HG03039 (cell line): ENCODE measurements around the gene CFAP206.
A peak's percentile ranks its signal among the peaks of the same experiment; 100 is the strongest.
"Not testable (repeated sequence)": the region's sequence is repeated elsewhere in the genome, so short reads cannot be mapped to it uniquely, and the experiment has no call there.

ENCODE experiments used
- ATAC-seq: cut with Tn5 transposase; IDR thresholded peaks from one replicate; pipeline ENCODE4 v1.9.1; 2021; ENCODE audit warnings: mild to moderate bottlenecking, moderate library complexity; ENCODE audit not compliant: unreplicated experiment

CFAP206 gene

GRCh38 chr6:87421576-87421975 is 13.8 kb downstream of the CFAP206 start:
- ATAC-seq: no peak

DNA sequence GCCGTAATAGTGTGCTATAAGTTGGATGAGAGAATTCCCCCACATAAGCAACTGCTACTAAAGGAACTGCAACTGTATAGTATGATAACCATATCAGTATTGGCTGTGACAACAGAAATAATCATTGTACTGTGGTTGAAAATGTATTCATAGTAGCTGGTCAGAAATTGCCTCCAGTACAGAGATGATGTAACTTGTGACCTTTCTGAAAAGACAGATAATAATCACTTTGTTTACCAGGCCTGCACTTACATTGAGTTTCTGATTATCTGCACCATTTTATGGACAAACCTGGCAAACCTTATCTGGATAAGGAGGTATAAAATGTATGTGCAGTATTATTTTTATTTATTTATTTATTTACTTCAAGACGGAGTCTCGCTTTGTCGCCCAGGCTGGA is 19.0 kb downstream of the CFAP206 start:
- no peak for ATAC-seq

- ATAC-seq: no peak
These were observed 22.7 kb downstream of the CFAP206 start for GRCh38 chr6:87430499-87430898.

- ATAC-seq: no peak
These were observed 23.5 kb downstream of the CFAP206 start for GRCh38 chr6:87431263-87431662.

DNA sequence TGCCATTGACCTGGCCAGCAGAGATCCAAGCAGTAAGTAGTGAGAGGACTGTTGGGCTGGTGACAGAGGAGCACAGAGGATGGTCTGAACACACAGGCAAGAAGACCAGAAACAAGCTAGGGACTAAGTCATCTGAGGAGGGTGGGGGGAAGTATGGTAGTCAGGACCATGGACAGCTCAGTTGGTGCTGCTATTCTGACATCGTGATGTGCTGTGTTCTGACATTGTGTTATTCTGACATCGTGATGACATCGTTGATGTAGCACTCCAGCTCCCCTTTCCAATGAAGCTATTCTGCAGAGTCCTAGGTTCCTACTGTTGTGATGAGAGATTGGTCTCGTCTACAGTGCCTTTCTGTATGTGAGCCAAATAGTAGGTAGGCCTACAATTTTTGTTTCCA is 28.7 kb downstream of the CFAP206 start:
- ATAC-seq: no peak

- no peak for ATAC-seq
These were observed 33.9 kb downstream of the CFAP206 start for GRCh38 chr6:87441711-87442110.

DNA sequence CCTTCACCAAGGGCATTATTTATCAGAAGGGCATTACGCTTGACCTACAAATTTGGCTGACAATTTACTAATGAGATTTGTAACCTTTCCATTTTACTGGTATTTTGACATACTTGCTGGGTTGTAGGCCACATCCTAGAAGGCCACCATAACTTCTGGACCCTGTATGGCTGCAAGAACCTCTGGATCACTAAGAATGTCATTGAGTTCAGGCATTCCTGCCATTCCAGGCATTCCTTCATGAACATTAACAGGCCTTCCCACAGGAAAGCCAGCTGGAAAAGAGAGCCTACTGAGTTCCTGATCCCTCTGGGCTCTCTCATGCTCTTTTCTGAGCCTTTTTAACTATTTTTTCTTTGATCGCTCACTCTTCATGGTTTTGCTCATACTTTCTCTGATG is 36.6 kb downstream of the CFAP206 start:
- no peak for ATAC-seq

GRCh38 chr6:87465051-87465450 is 57.3 kb downstream of the CFAP206 start:
- no peak for ATAC-seq

DNA sequence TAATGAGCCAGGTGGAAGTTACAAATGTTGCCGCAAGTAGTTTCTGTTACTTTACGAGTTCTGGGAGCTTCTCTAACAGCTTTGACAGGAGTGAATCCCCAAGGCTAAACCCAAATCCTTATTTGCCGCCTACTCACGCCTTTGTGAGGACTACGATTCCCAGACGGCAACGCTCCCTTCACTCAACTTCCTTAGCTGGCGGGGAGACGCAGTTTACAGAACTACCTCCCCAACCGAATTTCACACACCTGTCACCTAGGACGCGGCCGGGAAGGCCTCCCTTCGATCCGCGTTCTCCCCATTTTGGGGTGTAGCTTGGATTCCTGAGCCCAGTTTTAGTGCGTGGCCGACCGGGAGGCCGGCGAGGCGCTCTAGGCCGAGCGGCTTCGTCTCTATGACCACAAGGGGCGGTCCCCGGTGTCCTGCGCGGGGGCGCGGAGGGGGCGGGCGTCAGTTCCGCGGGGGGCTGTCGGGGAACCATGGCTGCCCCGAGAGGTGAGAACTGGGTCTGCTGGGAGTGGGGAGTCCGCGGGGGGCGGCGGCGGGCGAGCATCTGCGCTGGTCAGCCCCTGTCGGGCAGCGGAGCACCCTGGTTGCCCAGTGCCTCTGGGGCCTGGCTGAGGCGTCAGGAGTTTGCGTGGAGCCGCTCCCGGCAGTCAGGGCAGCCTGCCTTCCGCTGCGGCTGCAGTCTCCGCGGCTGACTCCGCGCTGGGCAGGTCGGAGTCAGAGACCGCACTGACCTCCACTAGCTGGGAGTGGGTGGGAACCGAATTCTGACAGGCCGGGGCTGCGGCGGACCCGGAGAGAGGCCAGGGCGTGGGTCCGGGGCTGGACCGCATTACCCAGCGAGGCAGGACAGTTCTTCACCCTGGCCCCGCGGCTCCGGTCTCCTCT is 65.0 kb downstream of the CFAP206 start, which contains the start of gene SLC35A1:
SLC35A1 (plus strand) TSS at position 450 of the 894 bp plus-strand sequence; CDS start at position 480, 30 bp downstream.
- peak; percentile 95 for ATAC-seq

DNA sequence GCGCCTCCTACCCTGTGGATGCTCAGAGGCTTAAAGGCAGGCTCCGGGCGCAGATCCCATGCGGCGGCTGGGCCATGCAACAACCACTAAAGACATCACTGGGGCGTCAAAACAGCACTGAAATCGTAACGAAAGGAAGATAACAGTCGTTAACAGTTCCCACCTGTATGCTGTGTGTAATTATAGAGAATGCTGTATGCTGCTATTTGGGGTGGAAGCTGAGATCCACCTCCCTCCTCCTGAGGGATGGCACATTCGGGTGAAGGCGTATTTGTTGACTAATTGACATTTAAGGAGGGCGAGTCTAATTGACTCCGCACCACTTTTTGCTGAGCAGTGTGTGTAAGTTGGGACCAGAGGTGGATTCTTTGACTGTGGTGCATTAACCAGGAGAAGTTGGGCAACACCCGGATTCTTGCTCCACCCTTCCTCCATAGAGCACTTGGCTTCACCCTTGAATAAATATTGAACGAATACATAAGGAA is 65.7 kb downstream of the CFAP206 start:
- peak; percentile 58 for ATAC-seq

DNA sequence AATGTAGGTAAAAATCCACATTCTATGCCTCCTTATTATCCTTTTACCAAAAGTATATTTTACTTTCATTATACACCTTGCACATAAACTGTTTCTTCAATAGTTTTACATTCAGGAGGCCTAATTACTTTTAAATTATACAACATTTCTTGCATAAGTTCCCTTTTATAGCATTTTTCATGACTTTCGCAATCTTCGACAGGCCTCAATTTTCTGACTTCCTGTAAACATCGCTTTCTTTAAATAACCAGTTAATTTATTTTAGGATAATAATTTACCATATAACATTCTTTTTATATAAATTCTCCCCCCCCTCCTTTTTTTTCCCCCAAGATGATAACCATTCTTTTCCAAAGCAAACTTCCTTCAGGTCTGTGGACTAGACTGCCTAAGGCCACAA is 74.2 kb downstream of the CFAP206 start:
- ATAC-seq: no peak

- ATAC-seq: no peak
These were observed 74.6 kb downstream of the CFAP206 start for GRCh38 chr6:87482366-87482765.

- no peak for ATAC-seq
These were observed 76.2 kb downstream of the CFAP206 start for GRCh38 chr6:87483929-87484328.

DNA sequence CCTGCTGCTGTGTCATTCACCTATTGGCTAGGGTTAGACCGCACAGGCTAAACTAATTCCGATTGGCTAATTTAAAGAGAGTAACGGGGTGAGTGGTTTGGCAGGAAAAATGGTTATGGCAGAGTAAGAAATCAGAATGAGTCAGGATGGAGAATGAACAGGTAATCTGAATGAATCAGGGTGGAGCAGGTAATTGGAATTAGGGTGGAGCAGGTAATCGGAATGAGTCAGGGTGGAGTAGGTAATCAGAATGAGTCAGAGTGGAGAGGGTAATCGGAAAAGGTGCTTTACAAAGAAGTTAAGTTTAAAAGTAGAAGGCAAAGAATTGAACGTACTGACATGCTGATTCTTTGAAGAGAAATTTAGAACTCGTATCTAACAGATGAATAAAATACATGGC is 76.7 kb downstream of the CFAP206 start:
- no peak for ATAC-seq

- ATAC-seq: no peak
These were observed 79.8 kb downstream of the CFAP206 start for GRCh38 chr6:87487555-87487954.

- not testable (repeated sequence) for ATAC-seq
These were observed 81.6 kb downstream of the CFAP206 start for GRCh38 chr6:87489326-87489725.

DNA sequence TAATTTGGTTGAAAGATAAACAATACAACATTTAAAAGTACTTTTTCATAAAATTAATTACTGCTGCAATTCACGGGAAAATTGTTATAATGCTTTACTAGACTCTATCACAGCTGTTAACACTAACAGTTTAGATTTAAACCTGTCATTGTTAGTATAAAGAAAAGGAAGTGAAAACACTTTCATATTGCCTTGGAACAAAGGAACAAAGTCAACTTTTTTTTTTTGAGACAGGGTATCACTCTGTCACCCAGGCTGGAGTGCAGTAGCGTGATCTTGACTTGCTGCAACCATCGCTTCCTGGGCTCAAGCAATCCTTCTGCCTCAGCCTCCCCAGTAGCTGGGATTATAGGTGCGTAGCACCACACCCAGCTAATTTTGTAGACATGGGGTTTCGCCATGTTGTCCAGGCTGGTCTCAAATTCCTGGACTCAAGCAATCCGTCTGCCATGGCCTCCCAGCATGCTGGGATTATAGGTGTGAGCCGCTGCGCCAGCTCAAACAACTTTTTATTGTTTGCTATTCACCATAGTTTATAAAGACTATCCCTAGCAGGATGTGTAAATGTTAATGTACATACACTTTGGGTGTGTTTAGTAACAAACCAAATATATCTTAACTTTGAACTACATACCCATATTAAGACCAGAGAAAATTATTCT is 87.1 kb downstream of the CFAP206 start:
- no peak for ATAC-seq

- ATAC-seq: no peak
These were observed 90.3 kb downstream of the CFAP206 start for GRCh38 chr6:87498048-87498447.

DNA sequence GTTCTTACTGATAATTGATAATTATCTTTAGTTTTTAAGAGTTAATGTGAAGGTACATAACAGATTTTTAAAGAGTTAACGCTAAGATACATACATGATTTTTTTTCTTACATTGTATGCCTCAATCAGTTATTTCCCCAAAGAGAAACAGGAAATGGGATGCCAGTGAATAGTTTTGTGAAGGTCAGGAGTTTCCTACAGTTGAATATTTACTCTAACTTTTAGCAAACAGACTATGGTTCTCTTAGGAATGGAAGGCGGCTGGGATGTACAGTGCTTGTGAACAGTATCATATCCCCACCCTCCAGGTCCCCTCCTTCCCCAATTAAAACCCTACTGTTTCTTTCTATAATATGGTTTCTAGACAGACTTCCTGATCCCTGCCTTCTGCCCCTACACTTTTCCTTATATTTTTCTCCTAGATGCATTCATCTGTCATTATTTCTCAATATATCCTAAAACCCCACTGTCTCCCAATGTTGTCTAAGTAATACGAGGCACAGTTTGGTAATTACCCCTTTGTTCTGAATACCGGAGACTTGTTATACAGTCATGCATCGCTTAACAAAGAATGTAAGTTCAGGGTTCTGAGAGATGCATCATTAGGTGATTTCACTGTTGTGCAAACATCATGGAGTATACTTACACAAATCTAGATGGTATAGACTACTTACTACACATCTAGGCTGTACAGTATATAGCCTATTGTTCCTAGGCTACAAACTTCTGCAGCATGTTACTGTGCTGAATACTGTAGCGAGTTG is 94.2 kb downstream of the CFAP206 start:
- no peak for ATAC-seq

- no peak for ATAC-seq
These were observed 96.7 kb downstream of the CFAP206 start for GRCh38 chr6:87504441-87504840.
